Left forelimb (tissue), 1 donor: ENCODE results near the gene SLC39A12.

Experiments
- DNase-seq: peaks from one replicate; pipeline ENCODE4 v3.0.0-alpha.2; 2018; ENCODE audit warnings: low spot score

The SLC39A12 gene

DNA sequence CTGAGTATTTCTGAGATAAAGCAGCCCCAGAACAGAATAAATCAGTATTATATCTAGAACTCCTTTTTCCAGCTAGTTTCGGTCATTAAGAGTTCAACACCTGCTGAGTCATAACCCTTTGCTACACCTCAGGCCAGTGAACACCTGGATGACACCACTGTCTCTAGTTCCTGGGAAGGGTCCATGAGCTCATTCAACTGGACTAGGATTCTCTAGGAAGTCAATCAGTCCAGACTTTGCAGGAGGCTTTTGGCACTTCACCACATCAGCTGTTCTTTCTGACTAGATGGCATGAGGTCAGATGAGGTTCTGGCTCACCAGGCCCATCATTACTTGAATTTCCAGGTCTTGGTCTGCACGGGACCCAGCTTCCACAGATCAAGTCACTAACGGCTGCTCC, 11.7 kb downstream of the SLC39A12 start:
- DNase-seq = no peak

GRCh38 chr10:17965649-17966235, 14.0 kb downstream of the SLC39A12 start:
- no peak for DNase-seq

GRCh38 chr10:17974505-17974904, 22.8 kb downstream of the SLC39A12 start:
- no peak for DNase-seq

DNA sequence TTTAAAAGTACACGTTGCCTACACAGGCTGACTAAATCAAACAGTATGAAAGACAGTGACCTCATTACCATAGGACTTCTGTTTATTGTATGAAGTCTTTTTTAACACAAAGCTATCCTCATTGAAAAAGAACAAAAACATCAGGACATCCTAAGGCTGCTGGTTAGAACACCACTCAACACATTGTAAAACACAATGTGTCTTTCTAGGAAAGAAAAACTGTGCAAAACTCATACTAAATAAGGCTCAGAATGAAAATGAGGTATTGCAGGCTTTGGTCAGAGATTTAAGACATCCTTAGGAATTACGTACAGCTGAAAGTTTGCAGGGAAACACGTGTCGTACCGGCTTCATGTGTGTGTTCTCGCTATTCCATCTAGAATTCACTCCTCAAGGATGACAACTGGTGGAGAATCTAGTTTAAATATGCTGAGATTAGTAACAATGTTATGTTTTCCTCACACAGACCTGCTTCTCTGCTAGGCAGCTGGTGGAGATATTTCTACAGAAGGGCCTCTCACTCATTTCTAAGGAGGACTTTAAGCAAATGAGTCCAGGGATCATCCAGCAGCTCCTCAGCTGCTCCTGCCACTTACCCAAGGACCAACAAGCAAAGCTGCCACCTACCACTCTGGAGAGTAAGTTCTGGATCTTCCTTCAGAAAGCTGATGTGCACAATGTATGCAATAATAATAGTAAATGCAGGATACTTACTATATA, 29.3 kb downstream of the SLC39A12 start:
- no peak for DNase-seq

- no peak for DNase-seq
Observed at GRCh38 chr10:17981766-17982380, 30.2 kb downstream of the SLC39A12 start.

DNA sequence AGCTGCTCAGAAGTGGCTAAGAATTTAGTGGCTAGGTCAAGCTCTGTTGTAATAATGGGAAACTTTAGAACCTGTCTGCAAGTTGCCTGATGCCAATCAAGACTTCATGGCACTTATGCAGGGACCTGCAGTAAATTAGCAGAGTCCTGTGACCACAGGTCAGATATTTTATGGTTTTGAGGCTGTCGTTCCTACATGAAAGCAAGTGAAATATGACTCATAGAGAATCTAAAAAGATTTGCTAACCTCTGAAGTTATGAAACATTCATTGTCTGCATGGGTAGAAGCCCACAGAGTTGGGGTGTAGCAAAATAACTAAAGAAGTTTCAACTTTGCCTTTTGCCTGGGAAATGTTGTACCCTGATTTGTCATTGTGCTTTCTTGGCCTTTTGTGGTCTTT, 32.3 kb downstream of the SLC39A12 start:
- DNase-seq = no peak

- no peak for DNase-seq
Observed at GRCh38 chr10:17984563-17984962, 32.8 kb downstream of the SLC39A12 start.

- no peak for DNase-seq
Observed at GRCh38 chr10:17989908-17990767, 38.4 kb downstream of the SLC39A12 start.

DNA sequence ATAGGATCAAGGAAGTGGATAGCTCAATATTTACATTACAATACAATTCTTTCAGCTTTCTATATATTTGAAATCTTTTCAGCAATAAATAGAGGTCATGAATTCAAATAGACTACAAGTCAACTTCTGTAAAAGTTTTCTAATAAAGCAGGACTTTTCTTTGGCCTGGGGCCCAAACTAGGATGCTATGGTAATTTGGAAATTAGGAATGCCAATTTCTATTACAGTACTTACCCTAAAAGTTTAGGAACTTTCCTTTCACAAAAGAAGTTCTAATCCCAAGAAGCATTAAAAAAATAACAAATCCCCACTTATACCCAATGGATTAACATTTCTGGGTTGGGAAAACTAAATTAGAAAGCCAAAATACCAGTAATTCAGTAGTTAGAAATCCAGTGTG, 40.5 kb downstream of the SLC39A12 start:
- DNase-seq = no peak

- no peak for DNase-seq
Observed at GRCh38 chr10:17993361-17993760, 41.6 kb downstream of the SLC39A12 start.

- no peak for DNase-seq
Observed at GRCh38 chr10:18000601-18001000, 48.9 kb downstream of the SLC39A12 start.

DNA sequence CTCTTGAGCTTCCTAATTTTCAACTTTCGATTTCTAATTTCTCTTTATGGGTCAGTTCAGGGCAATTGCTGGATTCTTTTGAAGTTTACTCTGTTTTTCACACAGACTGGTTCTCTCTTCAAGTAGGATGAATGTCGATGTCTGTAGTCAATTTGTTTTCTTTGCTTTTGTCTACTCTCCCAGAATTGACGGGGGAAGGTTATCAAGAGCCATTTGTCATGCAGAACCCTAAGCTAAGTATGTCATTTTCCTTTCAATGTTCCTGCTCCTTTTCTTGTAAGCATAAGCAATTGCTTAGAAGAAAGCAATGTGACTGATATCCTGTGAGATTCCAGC, 53.7 kb downstream of the SLC39A12 start:
- DNase-seq = no peak

DNA sequence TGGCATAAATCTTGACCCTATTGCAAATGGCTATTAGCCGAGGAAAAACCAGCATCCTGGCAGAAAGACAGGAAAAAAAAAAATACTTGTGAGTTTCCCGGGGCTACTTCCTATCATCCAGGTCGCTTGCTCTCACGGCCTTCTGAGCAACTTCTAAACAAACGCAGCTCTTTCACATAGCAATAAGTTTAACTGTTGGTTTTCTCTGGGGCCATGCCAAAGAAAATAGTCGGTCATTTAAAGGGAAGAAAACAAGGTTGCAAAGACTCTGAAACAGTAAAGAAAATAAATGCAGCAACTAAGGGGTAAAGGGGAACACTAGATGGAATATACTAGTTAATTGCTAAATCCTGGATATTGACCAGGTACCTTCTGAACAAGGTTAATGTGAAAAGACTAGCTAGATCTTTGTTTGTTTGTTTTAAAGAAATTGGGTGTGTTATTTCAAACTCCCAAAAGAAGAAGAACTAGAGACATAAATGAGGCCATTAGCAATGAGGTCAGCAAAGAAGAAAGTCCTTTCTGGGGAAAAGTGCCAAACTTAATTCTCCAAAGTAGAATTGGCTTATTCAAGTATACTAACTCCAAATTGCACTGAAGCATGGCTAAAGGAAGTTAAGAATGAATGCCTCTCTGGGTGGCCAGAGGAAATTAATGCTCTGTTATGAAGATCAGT, 54.2 kb downstream of the SLC39A12 start:
- no peak for DNase-seq

DNA sequence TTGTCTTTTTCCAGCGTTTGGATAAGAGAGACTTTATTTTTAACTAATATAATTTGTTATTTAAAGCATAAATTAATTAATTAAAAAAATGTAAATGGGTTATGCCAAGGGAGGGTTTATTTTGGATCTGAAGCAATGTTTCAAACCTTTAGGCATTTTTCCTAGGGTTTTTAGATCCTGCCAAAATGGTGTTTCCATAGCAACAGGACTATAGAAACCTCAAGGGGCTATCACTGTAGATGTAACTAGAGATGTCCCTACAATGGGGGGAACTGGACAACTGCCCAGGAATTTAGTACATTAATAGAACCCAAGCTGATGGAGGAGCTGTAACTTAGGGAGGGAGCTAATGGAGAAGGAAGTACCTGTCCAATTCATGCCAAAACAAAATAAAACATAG, 57.3 kb downstream of the SLC39A12 start:
- DNase-seq = no peak

DNA sequence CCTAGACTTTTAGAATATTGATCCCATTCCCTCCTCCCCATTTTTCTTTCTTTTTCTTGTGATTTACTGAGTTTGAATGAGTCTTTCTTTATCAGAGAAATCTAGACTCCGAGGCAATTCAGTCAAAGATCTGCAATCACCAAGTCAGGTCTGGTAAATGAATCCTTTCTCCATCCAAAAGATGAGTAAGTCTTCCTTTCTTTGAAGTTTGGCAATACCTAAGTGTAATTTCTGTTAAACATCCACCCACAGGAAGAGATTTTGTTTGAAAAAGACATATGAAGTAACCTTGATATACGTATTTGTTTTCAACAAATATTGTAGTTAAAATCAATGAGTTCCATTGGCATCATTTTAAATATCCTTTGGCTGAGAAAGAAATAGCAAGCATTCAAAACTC, 58.3 kb downstream of the SLC39A12 start:
- DNase-seq = no peak

- DNase-seq = no peak
Observed at GRCh38 chr10:18020523-18020922, 68.8 kb downstream of the SLC39A12 start.

DNA sequence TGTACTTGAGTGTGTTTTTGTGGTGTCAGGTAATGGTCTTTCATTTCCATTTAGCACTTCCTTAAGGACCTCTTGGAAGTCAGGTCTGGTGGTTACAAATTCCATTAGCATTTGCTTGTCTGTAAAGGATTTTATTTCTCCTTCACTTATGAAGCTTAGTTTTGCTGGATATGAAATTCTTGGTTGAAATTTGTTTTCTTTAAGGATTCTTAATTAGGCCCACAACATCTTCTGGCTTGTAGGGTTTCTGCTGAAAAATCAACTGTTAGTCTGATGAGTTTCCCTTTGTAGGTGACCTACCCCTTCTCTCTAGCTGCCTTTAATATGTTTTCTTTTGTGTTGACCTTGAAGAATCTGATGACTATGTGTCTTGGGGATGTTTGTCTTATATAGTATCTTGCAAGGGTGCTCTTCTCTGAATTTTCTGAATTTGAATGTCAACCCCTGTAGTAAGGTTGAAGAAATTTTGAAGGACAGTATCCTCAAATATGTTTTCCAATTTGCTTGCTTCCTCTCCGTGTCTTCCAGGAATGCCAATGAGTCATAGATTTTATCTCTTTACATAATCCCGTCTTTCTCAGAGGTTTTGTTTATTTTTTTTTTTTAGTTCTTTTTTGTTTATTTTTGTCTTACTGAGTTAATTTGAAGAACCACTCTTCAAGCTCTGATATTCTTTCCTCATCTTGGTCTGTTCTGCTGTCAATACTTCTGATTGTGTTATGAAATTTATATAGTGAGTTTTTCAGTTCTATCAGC, 70.2 kb downstream of the SLC39A12 start:
- DNase-seq = no peak

- no peak for DNase-seq
Observed at GRCh38 chr10:18043148-18044006, 91.7 kb downstream of the SLC39A12 start.

- no peak for DNase-seq
Observed at GRCh38 chr10:18044976-18045720, 93.4 kb downstream of the SLC39A12 start.

DNA sequence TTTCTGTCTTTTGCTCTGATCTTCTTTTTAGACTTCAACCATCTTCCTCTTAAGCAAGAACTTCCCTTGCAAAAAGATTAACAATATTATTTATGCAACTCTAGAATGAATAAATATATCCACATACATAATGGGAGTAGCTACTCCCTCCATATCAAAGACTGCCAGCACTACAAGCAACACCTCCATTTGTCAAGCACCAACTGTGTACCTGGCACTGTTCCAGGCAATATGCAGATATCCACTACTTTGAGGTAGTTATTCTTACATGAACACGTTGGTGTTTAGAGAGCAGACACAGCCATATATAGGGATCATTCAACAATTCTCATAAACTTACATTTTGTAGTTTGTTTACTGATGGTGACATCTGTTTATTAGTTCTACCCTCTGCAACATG, 104.9 kb downstream of the SLC39A12 start:
- no peak for DNase-seq
